GM12801 (cell line): ENCODE data around the gene HOMER3.

ENCODE experiments used
- CTCF ChIP-seq: IDR thresholded peaks from one replicate; pipeline ENCODE4 v1.5.1; 2011; ENCODE audit warnings: control low read depth; ENCODE audit not compliant: insufficient read length; ENCODE audit errors: extremely low read depth

The HOMER3 gene

GRCh38 chr19:18980432-18981020 lies 39.5 kb upstream of the HOMER3 start:
- TF ChIP-seq CTCF, result no peak

DNA sequence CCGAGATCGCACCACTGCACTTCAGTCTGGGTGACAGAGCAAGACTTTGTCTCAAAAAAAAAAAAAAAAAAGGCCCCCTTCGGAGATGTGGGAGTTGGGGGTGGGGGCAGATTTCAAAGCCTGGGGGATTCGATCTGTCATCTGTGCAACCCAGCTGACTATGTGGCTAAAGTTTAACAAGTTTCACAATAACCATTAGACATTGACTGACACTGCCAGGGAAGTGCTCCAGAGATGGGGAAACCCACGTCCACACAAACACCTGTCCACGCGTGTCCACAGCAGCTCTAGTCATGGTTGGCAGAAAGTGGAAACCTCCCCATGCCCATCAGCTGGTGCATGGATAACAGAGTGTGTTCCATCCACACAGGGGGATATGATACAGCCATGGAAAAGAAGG lies 37.6 kb upstream of the HOMER3 start:
- no peak for TF ChIP-seq CTCF

DNA sequence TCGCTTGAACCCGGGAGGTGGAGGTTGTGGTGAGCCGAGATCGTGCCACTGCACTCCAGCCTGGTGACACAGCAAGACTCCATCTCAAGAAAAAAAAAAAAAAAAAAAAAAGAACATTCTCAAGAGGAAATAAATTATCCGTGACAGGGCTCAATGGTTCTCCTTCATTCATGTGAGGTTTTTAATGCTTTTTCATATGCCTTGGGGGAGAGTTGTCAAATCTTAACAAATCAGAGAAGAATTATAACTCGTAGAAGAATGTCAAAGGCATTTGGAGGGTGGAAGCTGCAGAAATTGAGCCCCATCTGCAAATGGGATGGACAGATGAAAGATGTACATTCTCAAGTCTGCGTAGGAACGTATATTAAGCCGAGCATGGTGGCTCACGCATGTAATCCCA lies 34.9 kb upstream of the HOMER3 start:
- no peak for TF ChIP-seq CTCF

GRCh38 chr19:18975011-18975410 lies 34.0 kb upstream of the HOMER3 start:
- no peak for TF ChIP-seq CTCF

DNA sequence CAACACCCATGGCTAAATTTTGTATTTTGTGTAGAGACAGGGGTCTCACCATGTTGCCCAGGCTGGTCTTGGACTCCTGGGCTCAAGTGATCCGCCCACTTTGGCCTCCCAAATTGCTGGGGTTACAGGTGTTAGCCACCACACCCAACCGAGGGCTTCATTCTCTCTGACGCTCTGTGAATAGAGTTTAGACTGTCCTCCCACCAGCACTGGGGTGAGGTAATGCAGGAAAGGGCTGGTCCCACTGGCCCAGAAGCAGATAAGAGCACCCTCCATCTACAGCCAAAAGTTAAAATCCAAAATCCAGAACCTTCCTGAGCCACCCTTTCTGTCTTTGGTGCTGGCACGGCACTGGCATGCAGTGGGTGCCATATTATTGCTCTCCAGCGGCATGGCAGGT lies 31.8 kb upstream of the HOMER3 start:
- TF ChIP-seq CTCF, result no peak

DNA sequence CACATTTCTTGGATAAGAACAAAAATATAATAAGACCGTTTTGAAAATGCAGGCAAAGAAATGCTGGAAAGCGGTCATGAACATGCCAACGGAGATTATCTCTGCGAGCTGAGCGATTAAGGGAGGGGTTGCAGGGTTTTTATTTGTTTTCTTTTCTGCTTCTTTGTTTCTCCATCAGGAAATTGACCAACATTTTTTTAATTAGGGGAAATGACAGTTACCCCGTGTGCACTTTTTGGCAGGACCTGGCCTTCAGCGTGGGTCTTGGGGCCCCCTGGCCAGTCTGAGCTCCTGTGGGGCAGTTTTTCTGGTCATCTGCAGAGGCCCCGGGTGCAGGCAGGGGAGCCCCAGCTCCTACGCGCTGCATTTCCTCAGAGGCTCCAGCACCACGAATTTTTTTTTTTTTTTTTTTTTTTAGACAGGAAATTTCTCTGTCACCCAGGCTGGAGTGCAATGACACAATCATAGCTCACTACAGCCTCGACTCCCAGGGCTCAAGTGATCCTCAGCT lies 31.3 kb upstream of the HOMER3 start:
- no peak for TF ChIP-seq CTCF

- no peak for TF ChIP-seq CTCF
Observed at GRCh38 chr19:18969931-18970659, 29.1 kb upstream of the HOMER3 start.
